Karpas-422 (cell line): ENCODE results near the gene CACNG3. TPM values are rescaled to one million over a fixed set of nuclear protein-coding genes. Genes with fewer than 3 reads are reported as not detected.

Source experiments
- DNase-seq: peaks from one replicate; pipeline ENCODE4 v3.0.0-alpha.2; 2015
- H2AFZ ChIP-seq: fragments of 200-600 bp; sonication (generic); 2 replicates; pipeline ENCODE4 v1.6.1; 2014; ENCODE audit warnings: antibody characterized with exemption, low read length, mixed read lengths
- H3K27ac ChIP-seq: fragments of 200-600 bp; sonication (generic); 2 replicates; pipeline ENCODE4 v1.5.1; 2014; ENCODE audit warnings: mild to moderate bottlenecking, low read length, moderate library complexity
- H3K27me3 ChIP-seq: fragments of 200-600 bp; sonication (generic); 2 replicates; pipeline ENCODE4 v1.6.1; 2014; ENCODE audit warnings: low read length, mixed read lengths
- H3K36me3 ChIP-seq: fragments of 200-600 bp; sonication (generic); 2 replicates; pipeline ENCODE4 v1.6.1; 2014; ENCODE audit warnings: low read length, mixed read lengths; ENCODE audit not compliant: insufficient read depth
- H3K4me1 ChIP-seq: fragments of 200-600 bp; sonication (generic); 2 replicates; pipeline ENCODE4 v1.6.1; 2014; ENCODE audit warnings: mild to moderate bottlenecking, low read length, mixed read lengths
- H3K4me2 ChIP-seq: fragments of 200-600 bp; sonication (generic); 2 replicates; pipeline ENCODE4 v1.6.1; 2014; ENCODE audit warnings: low read length, low read depth, mild to moderate bottlenecking; ENCODE audit not compliant: poor library complexity, severe bottlenecking
- H3K4me3 ChIP-seq: fragments of 200-600 bp; sonication (generic); 2 replicates; pipeline ENCODE4 v1.5.1; 2014; ENCODE audit warnings: mild to moderate bottlenecking, antibody characterized with exemption, low read length, mixed read lengths
- H3K79me2 ChIP-seq: fragments of 200-600 bp; sonication (generic); 2 replicates; pipeline ENCODE4 v1.6.1; 2014; ENCODE audit warnings: mild to moderate bottlenecking, low read length, mixed read lengths
- H3K9ac ChIP-seq: fragments of 200-600 bp; sonication (generic); 2 replicates; pipeline ENCODE4 v1.6.0; 2014; ENCODE audit warnings: low read length
- H3K9me2 ChIP-seq: fragments of 200-600 bp; sonication (generic), shearing (Covaris generic); replicated peaks from 2 replicates; pipeline ENCODE4 v1.6.0; 2014; ENCODE audit warnings: mild to moderate bottlenecking, low read length, moderate library complexity; ENCODE audit not compliant: insufficient read depth
- H3K9me3 ChIP-seq: fragments of 300-700, 200-600 bp; sonication (generic); 2 replicates; pipeline ENCODE4 v1.6.1; 2014; ENCODE audit warnings: low read length, mixed read lengths
- H4K20me1 ChIP-seq: fragments of 200-600 bp; sonication (generic); 2 replicates; pipeline ENCODE4 v1.6.1; 2014; ENCODE audit warnings: mild to moderate bottlenecking, antibody characterized with exemption, low read length, low read depth; ENCODE audit not compliant: insufficient read depth
- total RNA-seq: library from RNA; depleted of rRNA; stranded (reverse); fragments of >200 nt; shearing (Covaris generic); gene quantifications from 2 replicates; pipeline ENCODE4 v1.2.3, GENCODE V29; 2014; ENCODE audit warnings: low replicate concordance

The CACNG3 gene
- total RNA-seq, 1 experiment from 2014 or later: not detected

DNA sequence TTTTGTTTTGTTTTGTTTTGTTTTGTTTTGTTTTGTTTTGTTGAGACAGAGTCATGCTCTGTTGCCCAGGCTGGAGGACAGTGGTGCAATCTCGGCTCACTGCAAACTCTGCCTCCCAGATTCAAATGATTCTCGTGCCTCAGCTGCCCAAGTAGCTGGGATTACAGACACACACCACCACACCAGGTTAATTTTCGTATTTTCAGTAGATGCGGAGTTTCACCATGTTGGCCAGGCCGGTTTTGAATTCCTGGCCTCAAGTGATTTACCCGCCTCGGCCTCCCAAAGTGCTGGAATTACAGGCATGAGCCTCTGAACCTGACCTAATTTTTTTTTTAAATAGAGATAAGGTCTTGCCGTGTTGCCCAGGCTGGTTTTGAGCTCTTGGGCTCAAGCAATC, 46.5 kb downstream of the CACNG3 start:
- Histone ChIP-seq H2AFZ (no peak overlapping the region), H3K9ac (no peak overlapping the region), H3K79me2 (no peaks in the 10 kb centered on the region), H3K9me3 (no peaks in the 10 kb centered on the region), H3K4me3 (no peak overlapping the region), H3K4me2 (no peak overlapping the region), H3K4me1 (no peaks in the 10 kb centered on the region), H3K9me2 (no peaks in the 10 kb centered on the region), H3K27ac (no peak overlapping the region), H3K36me3 (no peaks in the 10 kb centered on the region), H3K27me3 (no peaks in the 10 kb centered on the region), H4K20me1 (no peaks in the 10 kb centered on the region)
- no peak for DNase-seq

DNA sequence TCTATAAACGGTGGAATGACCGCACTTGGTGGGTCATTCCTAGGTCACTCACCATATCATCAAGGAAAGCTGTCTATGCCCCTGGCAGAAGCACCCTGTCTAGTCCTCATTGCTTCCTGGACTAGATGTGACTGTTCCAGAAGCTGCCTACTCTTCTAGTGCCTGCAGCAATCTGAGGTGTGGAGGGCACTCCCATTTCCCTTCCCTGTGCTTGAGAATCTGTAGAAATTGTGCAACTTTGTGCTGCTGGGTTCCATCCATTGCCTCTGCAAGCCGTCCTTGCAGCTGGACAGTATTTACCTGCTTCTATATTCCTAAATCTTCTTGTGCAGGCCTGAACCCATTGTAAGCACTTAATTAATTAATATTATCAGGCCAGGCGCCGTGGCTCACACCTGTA, 52.1 kb downstream of the CACNG3 start:
- no peaks in the 10 kb centered on the region for H3K79me2 ChIP-seq
- H3K27ac ChIP-seq: no peak overlapping the region
- H3K9me2 ChIP-seq: no peaks in the 10 kb centered on the region
- DNase-seq: no peak
- H4K20me1 ChIP-seq: no peaks in the 10 kb centered on the region
- H3K4me1 ChIP-seq: no peaks in the 10 kb centered on the region
- no peak overlapping the region for H3K9ac ChIP-seq
- no peaks in the 10 kb centered on the region for H3K27me3 ChIP-seq
- no peaks in the 10 kb centered on the region for H3K36me3 ChIP-seq
- H2AFZ ChIP-seq: no peak overlapping the region
- no peaks in the 10 kb centered on the region for H3K9me3 ChIP-seq
- H3K4me3 ChIP-seq: no peak overlapping the region
- no peak overlapping the region for H3K4me2 ChIP-seq

DNA sequence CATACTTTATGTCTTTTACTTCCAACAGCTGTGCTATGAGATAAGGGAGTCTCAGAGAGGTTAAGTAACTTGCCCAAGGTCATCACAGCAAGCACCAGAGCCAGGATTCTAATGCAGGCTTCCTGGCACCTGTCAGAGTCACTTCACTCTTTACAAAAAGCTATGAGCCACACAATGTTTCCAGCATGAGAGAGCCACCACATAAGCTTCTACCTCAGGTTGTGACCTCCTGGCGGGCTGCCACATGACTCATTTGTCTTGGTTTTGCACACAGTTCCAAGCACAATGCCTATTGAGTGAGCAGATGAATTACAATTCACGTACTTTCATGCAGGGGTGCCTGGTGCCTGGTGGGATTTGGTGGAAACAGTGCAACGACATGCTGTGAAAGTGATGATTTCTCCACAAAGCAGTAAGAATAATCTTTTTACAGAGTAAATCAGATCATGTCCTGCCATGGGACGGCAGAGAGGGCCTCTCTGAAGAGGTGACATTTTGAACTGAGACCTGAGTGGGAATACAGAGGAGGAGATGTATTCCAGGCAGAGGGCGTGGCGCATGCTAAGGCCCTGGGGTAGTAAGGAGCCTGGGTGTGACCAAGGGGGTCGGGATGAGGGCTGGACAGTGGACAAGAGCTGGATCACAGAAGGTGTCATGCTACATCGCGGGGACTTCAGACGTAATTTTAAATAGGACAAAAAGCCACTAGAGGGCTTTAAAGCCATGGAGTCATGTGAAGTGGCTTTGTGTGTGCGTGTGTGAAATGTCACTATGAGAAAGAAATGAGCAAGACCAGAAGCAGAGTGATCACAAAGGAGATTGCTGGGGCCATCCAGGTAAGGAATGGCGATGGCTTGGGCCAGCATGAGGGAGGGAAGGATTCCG, 53.4 kb downstream of the CACNG3 start:
- Histone ChIP-seq H3K9me2 (no peaks in the 10 kb centered on the region), H3K27ac (no peak overlapping the region), H3K36me3 (no peaks in the 10 kb centered on the region), H2AFZ (no peak overlapping the region), H4K20me1 (no peaks in the 10 kb centered on the region), H3K4me3 (no peak overlapping the region), H3K9me3 (no peaks in the 10 kb centered on the region), H3K9ac (no peak overlapping the region), H3K27me3 (no peaks in the 10 kb centered on the region), H3K79me2 (no peaks in the 10 kb centered on the region), H3K4me1 (no peaks in the 10 kb centered on the region), H3K4me2 (no peak overlapping the region)
- DNase-seq: no peak

DNA sequence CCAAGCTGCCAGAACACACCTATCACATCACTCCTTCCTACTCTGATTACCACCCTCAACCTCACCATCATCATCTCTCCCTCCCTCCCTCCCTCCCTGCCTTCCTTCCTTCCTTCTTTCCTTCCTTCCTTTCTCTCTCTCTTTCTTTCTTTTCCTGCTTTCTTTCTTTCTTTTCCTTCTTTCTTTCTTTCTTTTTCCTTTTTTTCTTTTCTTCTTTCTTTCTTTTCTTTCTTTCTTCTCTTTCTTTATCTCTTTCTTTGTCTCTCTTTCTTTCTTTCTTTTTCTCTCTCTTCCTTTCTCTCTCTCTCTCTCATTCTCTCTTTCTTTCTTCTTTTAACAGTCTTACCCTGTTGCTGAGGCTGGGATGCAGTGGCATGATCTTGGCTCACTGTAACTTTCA, 59.2 kb downstream of the CACNG3 start:
- DNase-seq: no peak
- H2AFZ ChIP-seq: no peak overlapping the region
- H3K4me1 ChIP-seq: no peaks in the 10 kb centered on the region
- H3K27ac ChIP-seq: no peak overlapping the region
- H3K9me2 ChIP-seq: no peaks in the 10 kb centered on the region
- H3K4me2 ChIP-seq: no peak overlapping the region
- H3K27me3 ChIP-seq: no peaks in the 10 kb centered on the region
- no peak overlapping the region for H3K4me3 ChIP-seq
- H3K79me2 ChIP-seq: no peaks in the 10 kb centered on the region
- H3K36me3 ChIP-seq: no peaks in the 10 kb centered on the region
- H3K9me3 ChIP-seq: no peaks in the 10 kb centered on the region
- no peak overlapping the region for H3K9ac ChIP-seq
- no peaks in the 10 kb centered on the region for H4K20me1 ChIP-seq

DNA sequence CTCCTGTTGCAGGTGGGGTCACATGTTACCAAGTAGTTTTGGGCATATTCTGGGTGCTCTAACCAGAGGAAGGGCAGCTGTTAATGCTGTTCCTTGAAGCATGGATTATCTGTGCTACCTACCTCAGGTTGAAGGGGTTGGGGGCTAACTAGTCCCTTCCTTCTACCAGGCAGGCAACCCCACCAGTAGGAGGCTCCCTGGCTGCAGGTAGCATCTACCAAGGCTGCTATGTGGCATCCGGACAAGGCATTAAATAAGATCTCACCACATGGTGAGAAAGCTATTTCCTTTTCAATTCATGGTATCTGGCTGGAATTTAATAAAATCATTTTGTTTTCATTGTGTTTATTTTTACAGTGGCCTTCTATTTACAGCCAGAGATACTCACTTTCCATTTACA, 62.5 kb downstream of the CACNG3 start:
- no peak overlapping the region for H3K4me2 ChIP-seq

DNA sequence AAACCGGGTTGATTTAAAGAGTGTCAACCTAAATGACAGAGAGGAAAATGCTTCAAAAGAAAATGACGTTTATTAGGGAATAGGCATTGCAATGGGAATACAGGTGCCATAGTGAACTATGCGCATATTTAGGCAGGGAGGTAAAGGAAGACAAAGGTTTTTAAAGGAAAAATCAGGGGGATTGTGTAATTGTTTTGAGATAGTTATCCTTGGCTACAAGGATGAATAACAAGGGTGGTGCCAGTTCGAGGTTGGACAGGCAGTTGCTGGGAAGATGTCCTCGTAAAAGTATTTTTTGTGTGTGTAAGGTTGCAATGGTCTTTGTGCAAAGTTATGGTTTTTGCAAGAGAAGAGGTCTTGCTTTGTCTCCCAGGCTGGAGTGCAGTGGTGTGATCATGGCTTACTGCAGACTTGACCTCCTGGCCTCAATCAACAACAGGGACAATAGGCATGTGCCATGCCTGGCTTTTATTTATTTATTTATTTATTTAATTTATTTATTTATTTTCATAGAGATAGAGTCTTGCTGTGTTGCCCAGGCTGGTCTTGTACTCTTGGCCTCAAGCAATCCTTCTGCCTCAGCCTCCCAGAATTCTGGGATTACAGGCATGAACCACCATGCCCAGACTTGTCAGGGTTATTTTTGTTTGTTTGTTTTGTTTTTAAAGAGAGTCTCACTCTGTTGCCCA, 63.1 kb downstream of the CACNG3 start:
- no peak overlapping the region for H2AFZ ChIP-seq
- DNase-seq: no peak
- H3K4me2 ChIP-seq: no peak overlapping the region

More for the DNA sequence above, 62.5 kb downstream of the CACNG3 start:
- H3K4me1 ChIP-seq: no peaks in the 10 kb centered on the region
- H3K9me2 ChIP-seq: no peaks in the 10 kb centered on the region
- no peak overlapping the region for H3K9ac ChIP-seq
- H3K27ac ChIP-seq: no peak overlapping the region
- no peaks in the 10 kb centered on the region for H3K36me3 ChIP-seq
- H2AFZ ChIP-seq: no peak overlapping the region
- no peaks in the 10 kb centered on the region for H3K79me2 ChIP-seq
- H3K4me3 ChIP-seq: no peak overlapping the region
- H3K27me3 ChIP-seq: no peaks in the 10 kb centered on the region
- H3K9me3 ChIP-seq: no peaks in the 10 kb centered on the region
- H4K20me1 ChIP-seq: no peaks in the 10 kb centered on the region
- DNase-seq: peak; percentile 48

DNA sequence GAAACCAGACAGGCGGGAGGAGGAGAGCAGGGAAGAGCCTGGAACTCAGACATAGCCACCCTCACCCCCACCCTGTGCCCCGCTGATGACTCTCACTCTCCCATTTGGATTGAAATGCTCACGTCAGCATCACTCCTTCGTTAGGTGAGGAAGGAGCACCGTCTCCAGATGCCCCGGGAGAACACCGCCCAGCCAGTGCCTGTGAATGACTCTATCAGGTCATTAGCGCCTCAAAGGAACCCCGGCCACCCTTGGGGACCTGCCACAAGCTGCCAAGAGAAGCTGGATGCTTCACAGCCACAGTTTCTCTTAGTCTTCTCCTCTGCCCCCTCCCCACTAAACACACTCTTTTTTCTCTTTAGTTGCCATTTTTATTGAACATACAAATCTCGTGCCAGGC, 66.0 kb downstream of the CACNG3 start:
- Histone ChIP-seq H4K20me1 (no peaks in the 10 kb centered on the region), H3K36me3 (no peaks in the 10 kb centered on the region), H3K27ac (no peak overlapping the region), H3K79me2 (no peaks in the 10 kb centered on the region), H3K9ac (no peak overlapping the region), H3K9me3 (no peaks in the 10 kb centered on the region), H3K4me3 (no peak overlapping the region), H2AFZ (no peak overlapping the region), H3K9me2 (no peaks in the 10 kb centered on the region), H3K4me1 (no peaks in the 10 kb centered on the region), H3K27me3 (no peaks in the 10 kb centered on the region), H3K4me2 (no peak overlapping the region)
- DNase-seq: no peak

More for the DNA sequence above, 63.1 kb downstream of the CACNG3 start:
- no peaks in the 10 kb centered on the region for H3K9me2 ChIP-seq
- H3K9me3 ChIP-seq: no peaks in the 10 kb centered on the region
- no peaks in the 10 kb centered on the region for H3K36me3 ChIP-seq
- no peaks in the 10 kb centered on the region for H3K4me1 ChIP-seq
- H3K9ac ChIP-seq: no peak overlapping the region
- H3K27ac ChIP-seq: no peak overlapping the region
- H3K79me2 ChIP-seq: no peaks in the 10 kb centered on the region
- no peaks in the 10 kb centered on the region for H3K27me3 ChIP-seq
- no peaks in the 10 kb centered on the region for H4K20me1 ChIP-seq
- no peak overlapping the region for H3K4me3 ChIP-seq

DNA sequence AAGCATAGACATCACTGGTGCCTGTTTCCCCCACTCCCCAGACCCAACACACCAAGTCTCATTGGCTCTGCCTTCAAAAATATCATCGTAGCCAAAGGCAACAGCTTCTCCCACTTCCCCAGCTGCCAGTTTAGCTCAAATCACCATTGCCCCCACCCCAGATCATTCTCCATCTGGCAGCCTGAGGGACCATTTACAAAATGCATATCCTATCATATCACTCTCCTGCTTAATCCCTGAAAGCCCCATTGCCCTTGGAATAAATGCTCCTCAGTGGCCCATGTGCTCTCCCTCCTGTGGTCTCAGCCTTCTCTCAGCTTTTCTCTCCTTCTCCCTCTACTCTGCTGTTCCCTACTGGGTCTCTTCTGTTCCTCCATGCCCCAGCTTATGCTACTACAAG, 68.3 kb downstream of the CACNG3 start:
- Histone ChIP-seq H3K27ac (no peak overlapping the region), H3K9me3 (no peaks in the 10 kb centered on the region), H3K4me2 (no peak overlapping the region), H3K4me1 (no peaks in the 10 kb centered on the region), H3K27me3 (no peaks in the 10 kb centered on the region), H2AFZ (no peak overlapping the region), H3K79me2 (no peaks in the 10 kb centered on the region), H3K9me2 (no peaks in the 10 kb centered on the region), H4K20me1 (no peaks in the 10 kb centered on the region), H3K4me3 (no peak overlapping the region), H3K9ac (no peak overlapping the region), H3K36me3 (no peaks in the 10 kb centered on the region)
- DNase-seq: no peak
